GM21717 (cell line): Measurements from ENCODE around the gene RPS21.

Experiments
- ATAC-seq: cut with Tn5 transposase; IDR thresholded peaks from one replicate; pipeline ENCODE4 v1.9.1; 2021; ENCODE audit warnings: mild to moderate bottlenecking, moderate library complexity; ENCODE audit not compliant: unreplicated experiment

Gene RPS21

GRCh38 chr20:62353289-62354030 lies 33.4 kb upstream of the RPS21 start:
- ATAC-seq, result no peak

- no peak for ATAC-seq
These were observed 32.7 kb upstream of the RPS21 start for GRCh38 chr20:62354031-62354808.

GRCh38 chr20:62354811-62355341 lies 32.0 kb upstream of the RPS21 start:
- no peak for ATAC-seq

GRCh38 chr20:62355516-62355877 lies 31.4 kb upstream of the RPS21 start:
- ATAC-seq, result no peak

- ATAC-seq, result no peak
These were observed 30.9 kb upstream of the RPS21 start for GRCh38 chr20:62355878-62356588.

GRCh38 chr20:62356589-62357186 lies 30.2 kb upstream of the RPS21 start:
- no peak for ATAC-seq

- ATAC-seq, result no peak
These were observed 29.7 kb upstream of the RPS21 start for GRCh38 chr20:62357187-62357667.

GRCh38 chr20:62357681-62358080 lies 29.2 kb upstream of the RPS21 start:
- ATAC-seq, result no peak

GRCh38 chr20:62358171-62359042 lies 28.5 kb upstream of the RPS21 start:
- ATAC-seq, result no peak

- no peak for ATAC-seq
These were observed 27.8 kb upstream of the RPS21 start for GRCh38 chr20:62359043-62359490.

GRCh38 chr20:62359491-62360121 lies 27.3 kb upstream of the RPS21 start:
- no peak for ATAC-seq

- no peak for ATAC-seq
These were observed 25.8 kb upstream of the RPS21 start for GRCh38 chr20:62360854-62361798.

- no peak for ATAC-seq
These were observed 24.9 kb upstream of the RPS21 start for GRCh38 chr20:62361799-62362589.

GRCh38 chr20:62362590-62362940 lies 24.3 kb upstream of the RPS21 start:
- no peak for ATAC-seq

- ATAC-seq, result no peak
These were observed 23.6 kb upstream of the RPS21 start for GRCh38 chr20:62362991-62363919.
